Measurements from ENCODE around the gene NCAPG2. TPM values are rescaled to one million over a fixed set of nuclear protein-coding genes. Genes with fewer than 3 reads are reported as not detected.

The NCAPG2 gene
- total RNA-seq, 4 donors from 2014 or later, result 7.3 to 23.1 (median 13.7) TPM

GRCh38 chr7:158734861-158735260, 30.3 kb upstream of the NCAPG2 start:
- no peak for DNase-seq
- Histone ChIP-seq H3K27me3 (no peaks in the 10 kb centered on the region), H3K4me3 (no peak overlapping the region), H3K27ac (no peak overlapping the region), H3K36me3 (peaks cover 12 to 98% (median 33%) of the 10 kb centered on the region in 3 donors), H3K4me1 (peaks cover 0 to 11% (median 0%) of the 10 kb centered on the region in 3 donors), H3K9me3 (no peaks in the 10 kb centered on the region)
- no peak for TF ChIP-seq POLR2A (IDR thresholded peaks at IDR 0.05)
- TF ChIP-seq, protein P1, sequence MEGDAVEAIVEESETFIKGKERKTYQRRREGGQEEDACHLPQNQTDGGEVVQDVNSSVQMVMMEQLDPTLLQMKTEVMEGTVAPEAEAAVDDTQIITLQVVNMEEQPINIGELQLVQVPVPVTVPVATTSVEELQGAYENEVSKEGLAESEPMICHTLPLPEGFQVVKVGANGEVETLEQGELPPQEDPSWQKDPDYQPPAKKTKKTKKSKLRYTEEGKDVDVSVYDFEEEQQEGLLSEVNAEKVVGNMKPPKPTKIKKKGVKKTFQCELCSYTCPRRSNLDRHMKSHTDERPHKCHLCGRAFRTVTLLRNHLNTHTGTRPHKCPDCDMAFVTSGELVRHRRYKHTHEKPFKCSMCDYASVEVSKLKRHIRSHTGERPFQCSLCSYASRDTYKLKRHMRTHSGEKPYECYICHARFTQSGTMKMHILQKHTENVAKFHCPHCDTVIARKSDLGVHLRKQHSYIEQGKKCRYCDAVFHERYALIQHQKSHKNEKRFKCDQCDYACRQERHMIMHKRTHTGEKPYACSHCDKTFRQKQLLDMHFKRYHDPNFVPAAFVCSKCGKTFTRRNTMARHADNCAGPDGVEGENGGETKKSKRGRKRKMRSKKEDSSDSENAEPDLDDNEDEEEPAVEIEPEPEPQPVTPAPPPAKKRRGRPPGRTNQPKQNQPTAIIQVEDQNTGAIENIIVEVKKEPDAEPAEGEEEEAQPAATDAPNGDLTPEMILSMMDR (IDR thresholded peaks at IDR 0.05), result no peak
- intact Hi-C loops (cut with DNase I), result no loop called here
- WGBS, 2 donors, result 88 to 96% methylated on average over 6 of the region's 6 CpGs

GRCh38 chr7:158733775-158734494, 29.3 kb upstream of the NCAPG2 start:
- Histone ChIP-seq H3K9me3 (no peaks in the 10 kb centered on the region), H3K4me1 (peaks cover 0 to 4% (median 0%) of the 10 kb centered on the region in 3 donors), H3K4me3 (no peak overlapping the region), H3K27ac (no peak overlapping the region), H3K27me3 (no peaks in the 10 kb centered on the region), H3K36me3 (peaks cover 12 to 96% (median 29%) of the 10 kb centered on the region in 3 donors)
- no peak for DNase-seq
- TF ChIP-seq POLR2A (IDR thresholded peaks at IDR 0.05), result no peak
- TF ChIP-seq, protein P1 (IDR thresholded peaks at IDR 0.05), result peak in 1 of 6 experiments; percentile 6
- 91 to 92% methylated on average over 19 of the region's 19 CpGs for WGBS, 2 donors
- intact Hi-C loops (cut with DNase I), result no loop called here

DNA sequence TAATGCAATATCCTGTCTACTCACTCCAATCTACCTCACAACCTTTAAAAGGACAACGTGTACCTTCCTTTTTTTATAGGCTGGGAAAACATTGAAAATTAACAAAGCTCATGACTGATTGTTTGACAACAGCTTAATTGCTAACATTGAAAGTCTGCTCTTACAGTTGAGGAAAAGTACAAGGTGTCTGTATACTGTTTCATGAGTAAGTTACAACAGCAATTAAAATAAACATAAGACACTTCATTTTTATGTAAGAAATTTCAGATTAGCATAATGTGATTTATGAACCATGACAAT, 28.6 kb upstream of the NCAPG2 start:
- WGBS, 2 donors, result 83 to 85% methylated on average over 1 of the region's 1 CpG
- DNase-seq, result no peak
- Histone ChIP-seq H3K27me3 (no peaks in the 10 kb centered on the region), H3K27ac (peak overlapping the region in 2 of 4 donors; percentile 51 to 61), H3K4me1 (peaks cover 0 to 4% (median 0%) of the 10 kb centered on the region in 3 donors), H3K4me3 (no peak overlapping the region), H3K9me3 (no peaks in the 10 kb centered on the region), H3K36me3 (peaks cover 12 to 88% (median 24%) of the 10 kb centered on the region in 3 donors)
- intact Hi-C loops (cut with DNase I), result no loop called here
- no peak for TF ChIP-seq POLR2A (IDR thresholded peaks at IDR 0.05)
- TF ChIP-seq, protein P1 (IDR thresholded peaks at IDR 0.05), result no peak

DNA sequence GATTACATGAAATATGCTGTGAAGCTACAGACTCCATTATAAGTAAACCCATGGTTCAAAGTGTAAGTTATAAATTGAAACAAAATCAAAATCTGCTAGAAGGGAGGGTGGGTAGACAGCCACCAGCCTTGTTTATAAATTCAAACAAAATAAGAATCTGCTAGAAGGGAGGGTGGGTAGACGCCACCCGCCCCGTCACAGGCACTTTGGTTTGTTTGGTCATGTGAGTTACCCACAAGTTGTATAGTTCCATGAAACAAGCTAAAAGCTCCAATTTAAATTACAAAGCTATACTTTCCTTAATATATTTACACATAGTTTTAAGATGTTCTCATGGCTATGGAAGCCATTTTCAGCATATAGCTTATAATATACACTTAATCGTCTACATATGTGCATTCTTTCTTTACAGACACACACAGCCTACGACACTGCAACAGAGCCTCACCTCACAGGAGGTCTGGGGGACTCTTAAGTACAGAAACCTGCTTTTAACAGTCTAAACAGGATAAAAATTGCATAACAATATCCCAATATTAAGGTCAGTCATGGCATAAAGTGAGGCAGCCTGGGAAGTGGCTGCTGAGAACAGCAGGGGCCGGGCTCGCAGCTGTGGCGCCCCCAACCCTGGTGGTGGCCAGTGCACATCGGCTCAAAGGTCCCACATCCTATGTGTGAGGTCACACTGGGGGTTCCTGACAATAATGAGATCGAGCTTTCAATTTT, 28.1 kb upstream of the NCAPG2 start:
- intact Hi-C loops (cut with DNase I), result no loop called here
- no peaks in the 10 kb centered on the region for H3K27me3 ChIP-seq
- H3K36me3 ChIP-seq, result peaks cover 12 to 83% (median 24%) of the 10 kb centered on the region in 3 donors
- WGBS, 2 donors, result 86% methylated on average over 10 of the region's 10 CpGs
- TF ChIP-seq, protein P1 (IDR thresholded peaks at IDR 0.05), result no peak
- no peak for TF ChIP-seq POLR2A (IDR thresholded peaks at IDR 0.05)
- H3K4me1 ChIP-seq, result peaks cover 0 to 4% (median 0%) of the 10 kb centered on the region in 3 donors
- no peaks in the 10 kb centered on the region for H3K9me3 ChIP-seq
- no peak for DNase-seq
- H3K27ac ChIP-seq, result peak overlapping the region in 3 of 4 donors; percentile 3 to 61 (median 51)
- no peak overlapping the region for H3K4me3 ChIP-seq

GRCh38 chr7:158731761-158732160, 27.2 kb upstream of the NCAPG2 start:
- intact Hi-C loops (cut with DNase I), result no loop called here
- no peaks in the 10 kb centered on the region for H3K9me3 ChIP-seq
- no peak overlapping the region for H3K4me3 ChIP-seq
- peaks cover 9 to 74% (median 21%) of the 10 kb centered on the region in 3 donors for H3K36me3 ChIP-seq
- DNase-seq, result no peak
- TF ChIP-seq POLR2A (IDR thresholded peaks at IDR 0.05), result no peak
- TF ChIP-seq, protein P1 (IDR thresholded peaks at IDR 0.05), result no peak
- 83 to 87% methylated on average over 6 of the region's 6 CpGs for WGBS, 2 donors
- peaks cover 0 to 4% (median 0%) of the 10 kb centered on the region in 3 donors for H3K4me1 ChIP-seq
- H3K27me3 ChIP-seq, result no peaks in the 10 kb centered on the region
- H3K27ac ChIP-seq, result no peak overlapping the region
